GM18520 (cell line): ENCODE results near the gene PRAMEF14.
"Not testable (repeated sequence)": the region's sequence is repeated elsewhere in the genome, so short reads cannot be mapped to it uniquely, and the experiment has no call there.

ENCODE experiments used
- ATAC-seq: cut with Tn5 transposase; IDR thresholded peaks from one replicate; pipeline ENCODE4 v1.9.1; 2021; ENCODE audit not compliant: unreplicated experiment

Gene PRAMEF14

DNA sequence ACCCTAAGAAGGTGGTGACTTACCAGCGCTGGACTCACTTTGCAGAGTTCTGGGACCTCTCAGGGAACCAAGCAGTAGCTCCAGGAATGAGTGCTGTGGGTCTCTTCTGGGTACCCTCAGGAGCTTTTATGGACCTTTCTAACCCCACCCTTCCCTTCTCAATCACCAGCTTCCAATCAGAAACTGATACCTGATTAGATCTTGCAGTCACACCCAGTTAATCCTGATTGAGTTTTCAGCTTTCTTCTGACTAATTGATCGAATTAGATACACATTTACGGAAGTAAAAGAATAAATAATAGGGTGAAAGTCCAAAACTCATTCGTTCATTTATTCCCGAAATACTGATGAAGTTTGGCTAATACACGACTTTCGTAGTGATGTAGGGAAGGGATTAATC is at the start of gene PRAMEF14:
Gene PRAMEF14 (minus strand): TSS at position 101 of the 400 bp plus-strand sequence. CDS start 1,820 bp downstream, outside the sequence.
- not testable (repeated sequence) for ATAC-seq

GRCh38 chr1:13395311-13395710 is 48.4 kb upstream of the PRAMEF14 start:
- not testable (repeated sequence) for ATAC-seq

GRCh38 chr1:13394761-13395160 is 47.8 kb upstream of the PRAMEF14 start:
- not testable (repeated sequence) for ATAC-seq

- ATAC-seq, result not testable (repeated sequence)
These were observed 46.1 kb upstream of the PRAMEF14 start for GRCh38 chr1:13393004-13393403.

DNA sequence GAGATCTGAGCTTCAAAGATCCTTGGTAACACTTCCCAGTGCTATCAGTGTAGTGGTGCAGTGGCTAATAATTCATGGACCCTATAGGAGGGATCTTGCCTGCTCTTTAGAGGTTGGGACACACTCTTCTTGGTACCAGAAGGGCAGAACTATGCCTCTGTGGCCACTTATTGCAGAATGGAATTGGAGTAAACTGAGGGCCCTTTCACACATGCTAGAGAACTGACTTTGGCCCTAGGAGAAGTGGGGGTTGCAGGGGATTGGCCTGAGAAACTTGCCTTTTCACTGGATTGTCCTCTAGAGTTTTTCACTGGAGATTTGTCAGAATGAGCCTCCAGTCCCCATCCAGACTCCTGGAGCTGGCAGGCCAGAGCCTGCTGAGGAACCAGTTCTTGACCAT is 42.4 kb upstream of the PRAMEF14 start, which contains the start of gene PRAMEF17:
Gene PRAMEF17 (plus strand): TSS at position 301 of the 400 bp plus-strand sequence. CDS start 26 bp downstream, at position 327.
- ATAC-seq, result not testable (repeated sequence)

DNA sequence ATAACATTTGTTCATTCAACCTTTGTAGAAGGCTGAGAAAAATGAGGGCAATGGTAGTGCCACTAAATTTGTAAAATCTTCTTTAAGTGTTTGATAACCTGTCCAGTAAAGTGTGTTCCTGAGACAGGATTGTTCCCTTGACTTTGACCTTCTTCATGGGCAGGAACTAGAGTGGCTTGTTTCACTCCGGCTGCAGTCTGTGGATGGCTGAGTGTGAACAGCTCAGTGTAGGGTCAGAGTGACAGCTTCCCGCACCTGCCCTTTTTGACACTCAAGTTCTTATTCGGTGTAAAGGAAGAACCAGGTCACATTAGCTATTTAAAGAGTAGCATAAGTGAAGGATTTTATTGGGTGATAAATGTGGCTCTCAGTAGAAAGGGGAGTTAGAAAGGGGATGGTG is 33.4 kb upstream of the PRAMEF14 start:
- not testable (repeated sequence) for ATAC-seq

DNA sequence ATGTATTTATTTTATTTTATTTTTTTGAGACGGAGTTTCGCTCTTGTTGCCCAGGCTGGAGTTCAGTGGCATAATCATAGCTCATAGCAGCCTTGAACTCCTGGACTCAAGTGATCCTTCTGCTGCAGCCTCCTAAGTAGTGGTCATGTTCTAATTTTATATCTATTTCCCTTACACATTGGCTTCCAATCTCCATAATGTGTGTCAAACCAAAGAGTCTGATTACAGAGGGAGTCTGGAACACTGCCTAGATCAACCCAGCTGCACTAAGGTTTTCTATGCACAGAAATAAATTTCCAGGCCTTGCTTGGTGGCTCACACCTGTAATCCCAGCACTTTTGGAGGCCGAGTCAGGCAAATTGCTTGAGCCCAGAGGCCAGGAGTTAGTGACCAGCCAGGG is 32.0 kb upstream of the PRAMEF14 start:
- ATAC-seq, result not testable (repeated sequence)

DNA sequence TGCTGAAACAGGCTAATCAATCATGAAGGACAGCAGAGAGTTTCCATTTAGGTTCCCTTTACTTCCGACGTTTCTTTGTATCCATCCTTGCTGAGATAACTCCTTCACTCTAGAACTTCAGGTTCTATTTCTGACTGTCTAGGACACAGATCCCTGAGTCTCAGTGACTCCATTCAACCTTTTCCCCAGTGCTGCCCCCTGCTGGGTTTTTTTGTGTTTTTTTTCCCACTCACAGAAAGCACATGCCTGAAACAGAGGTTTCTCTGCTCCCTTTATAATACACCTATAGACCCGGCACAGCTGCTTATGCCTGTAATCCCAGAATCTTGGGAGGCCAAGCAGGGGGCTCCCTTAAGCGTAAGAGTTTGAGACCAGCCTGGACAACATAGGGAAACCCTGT is 21.6 kb upstream of the PRAMEF14 start:
- ATAC-seq, result not testable (repeated sequence)

- not testable (repeated sequence) for ATAC-seq
These were observed 19.6 kb upstream of the PRAMEF14 start for GRCh38 chr1:13366536-13366935.

GRCh38 chr1:13364928-13365327 is 18.0 kb upstream of the PRAMEF14 start:
- ATAC-seq, result not testable (repeated sequence)

GRCh38 chr1:13362364-13362763 is 15.4 kb upstream of the PRAMEF14 start:
- ATAC-seq, result not testable (repeated sequence)

GRCh38 chr1:13356774-13357173 is 9.8 kb upstream of the PRAMEF14 start:
- not testable (repeated sequence) for ATAC-seq

GRCh38 chr1:13354475-13354874 is 7.5 kb upstream of the PRAMEF14 start:
- not testable (repeated sequence) for ATAC-seq

DNA sequence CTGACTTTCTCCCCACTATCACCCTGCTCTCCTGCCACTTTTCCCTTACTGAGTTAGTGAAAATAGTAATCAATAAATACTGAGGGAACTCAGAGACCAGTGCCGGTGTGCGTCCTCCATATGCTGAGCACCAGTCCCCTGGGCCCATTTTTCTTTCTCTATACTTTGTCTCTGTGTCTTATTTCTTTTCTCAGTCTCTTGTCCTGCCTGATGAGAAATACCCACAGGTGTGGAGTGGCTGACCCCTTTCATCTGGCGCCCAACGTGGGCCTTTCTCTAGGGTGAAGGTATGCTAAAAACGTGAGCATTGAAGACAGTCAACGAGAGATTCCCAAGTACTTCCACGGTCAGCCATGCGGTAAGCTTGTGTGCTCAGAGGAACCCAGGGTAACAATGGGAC is 6.5 kb upstream of the PRAMEF14 start:
- ATAC-seq, result not testable (repeated sequence)

DNA sequence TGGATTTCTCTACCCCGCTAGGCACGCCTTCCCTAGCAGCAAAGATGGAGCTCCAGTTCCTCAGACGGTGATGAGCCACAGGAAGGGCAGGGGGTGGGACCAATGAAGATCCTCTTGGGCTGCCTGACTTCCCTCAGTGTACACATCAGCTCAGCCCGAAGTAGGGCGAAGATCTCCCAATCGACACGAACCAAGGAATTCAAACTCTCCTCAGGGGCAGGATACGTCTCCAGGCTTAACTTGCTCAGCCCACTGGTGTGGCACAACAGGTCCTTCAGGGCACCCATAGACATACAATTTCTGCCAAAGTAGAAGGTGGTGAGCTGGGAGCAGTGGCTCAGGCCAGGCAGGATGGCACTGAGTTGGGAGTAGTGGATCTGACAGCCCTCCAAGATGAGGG is 4.4 kb downstream of the PRAMEF14 start:
- not testable (repeated sequence) for ATAC-seq

DNA sequence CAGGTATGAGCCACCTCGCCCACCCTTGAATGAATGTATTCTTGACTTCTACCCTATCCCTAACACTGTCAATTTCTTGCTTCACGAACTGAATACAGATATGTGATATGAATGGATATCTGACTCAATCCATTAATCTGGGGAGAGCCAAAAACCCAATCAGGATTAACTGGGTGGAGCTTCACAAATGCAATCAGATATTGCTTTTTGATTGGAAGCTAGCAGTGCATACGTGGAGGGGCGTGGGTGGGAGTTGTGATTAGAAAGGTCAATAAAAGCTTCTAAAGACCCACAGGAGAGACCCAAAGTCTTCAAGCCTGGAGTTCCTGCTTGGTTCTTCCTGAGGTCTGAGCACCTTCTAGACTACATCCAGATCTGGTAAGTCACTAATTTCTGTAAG is 31.7 kb downstream of the PRAMEF14 start, which contains the start of gene PRAMEF15:
Gene PRAMEF15 (plus strand): TSS at position 301 of the 400 bp plus-strand sequence. CDS start 2,827 bp downstream, outside the sequence.
- ATAC-seq, result not testable (repeated sequence)

DNA sequence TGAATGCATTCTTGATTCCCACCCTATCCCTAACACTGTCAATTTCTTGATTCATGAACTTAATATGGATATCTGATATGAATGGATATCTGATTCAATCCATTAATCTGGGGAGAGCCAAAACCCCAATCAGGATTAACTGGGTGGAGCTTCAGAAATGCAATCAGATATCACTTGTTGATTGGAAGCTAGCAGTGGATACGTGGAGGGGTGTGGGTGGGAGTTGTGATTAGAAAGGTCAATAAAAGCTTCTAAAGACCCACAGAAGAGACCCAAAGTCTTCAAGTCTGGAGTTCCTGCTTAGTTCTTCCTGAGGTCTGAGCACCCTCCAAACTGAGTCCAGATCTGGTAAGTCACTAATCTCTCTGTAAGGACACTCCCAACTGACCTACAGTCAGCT is 43.7 kb downstream of the PRAMEF14 start, which contains the start of gene PRAMEF33:
Gene PRAMEF33 (plus strand): TSS at position 301 of the 400 bp plus-strand sequence. CDS start 2,416 bp downstream, outside the sequence.
- ATAC-seq, result not testable (repeated sequence)

- not testable (repeated sequence) for ATAC-seq
These were observed 44.7 kb downstream of the PRAMEF14 start for GRCh38 chr1:13302197-13302596.

DNA sequence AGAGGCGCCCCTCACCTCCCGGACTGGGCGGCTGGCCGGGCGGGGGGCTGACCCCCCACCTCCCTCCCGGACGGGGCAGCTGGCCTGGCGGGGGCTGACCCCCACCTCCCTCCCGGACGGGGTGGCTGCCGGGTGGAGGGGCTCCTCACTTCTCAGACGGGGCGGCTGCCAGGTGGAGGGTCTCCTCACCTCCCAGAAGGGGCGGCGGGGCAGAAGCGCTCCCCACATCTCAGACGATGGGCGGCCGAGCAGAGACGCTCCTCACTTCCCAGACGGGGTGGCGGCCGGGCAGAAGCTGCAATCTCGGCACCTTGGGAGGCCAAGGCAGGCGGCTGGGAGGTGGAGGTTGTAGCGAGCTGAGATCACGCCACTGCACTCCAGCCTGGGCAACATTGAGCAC is 48.2 kb downstream of the PRAMEF14 start:
- not testable (repeated sequence) for ATAC-seq

GRCh38 chr1:13297216-13297931 is 49.6 kb downstream of the PRAMEF14 start:
- ATAC-seq, result not testable (repeated sequence)
